HT1080 (cell line): Measurements from ENCODE around the gene TUBGCP3. TPM values are rescaled to one million over a fixed set of nuclear protein-coding genes. Genes with fewer than 3 reads are reported as not detected.
"Not testable (repeated sequence)": the region's sequence is repeated elsewhere in the genome, so short reads cannot be mapped to it uniquely, and the experiment has no call there.

Experiments used
- DNase-seq: peaks from one replicate; pipeline ENCODE4 v3.0.0-alpha.2; 2015; ENCODE audit warnings: low read depth
- total RNA-seq: library from RNA; depleted of rRNA; stranded (reverse); fragments of >200 nt; shearing (Covaris generic); gene quantifications from 2 replicates; pipeline ENCODE4 v1.2.3, GENCODE V29; 2014

TUBGCP3 gene
- total RNA-seq, 1 experiment from 2014 or later, result 29.7 TPM

- DNase-seq, result no peak
Observed at GRCh38 chr13:112576768-112577167, 11.2 kb downstream of the TUBGCP3 start.

GRCh38 chr13:112576191-112576590 lies 11.8 kb downstream of the TUBGCP3 start:
- no peak for DNase-seq

GRCh38 chr13:112575675-112576074 lies 12.3 kb downstream of the TUBGCP3 start:
- no peak for DNase-seq

GRCh38 chr13:112574834-112575613 lies 12.9 kb downstream of the TUBGCP3 start:
- no peak for DNase-seq

GRCh38 chr13:112574416-112574815 lies 13.5 kb downstream of the TUBGCP3 start:
- DNase-seq, result no peak

- no peak for DNase-seq
Observed at GRCh38 chr13:112573710-112574109, 14.2 kb downstream of the TUBGCP3 start.

- no peak for DNase-seq
Observed at GRCh38 chr13:112572366-112572765, 15.6 kb downstream of the TUBGCP3 start.

- no peak for DNase-seq
Observed at GRCh38 chr13:112569821-112570220, 18.1 kb downstream of the TUBGCP3 start.

- DNase-seq, result no peak
Observed at GRCh38 chr13:112567161-112567862, 20.6 kb downstream of the TUBGCP3 start.

- no peak for DNase-seq
Observed at GRCh38 chr13:112562786-112563383, 25.1 kb downstream of the TUBGCP3 start.

GRCh38 chr13:112562254-112562653 lies 25.7 kb downstream of the TUBGCP3 start:
- no peak for DNase-seq

- DNase-seq, result no peak
Observed at GRCh38 chr13:112561478-112561877, 26.5 kb downstream of the TUBGCP3 start.

- DNase-seq, result no peak
Observed at GRCh38 chr13:112558696-112559418, 29.1 kb downstream of the TUBGCP3 start.

GRCh38 chr13:112556600-112556999 lies 31.4 kb downstream of the TUBGCP3 start:
- DNase-seq, result no peak

GRCh38 chr13:112554214-112554850 lies 33.6 kb downstream of the TUBGCP3 start:
- DNase-seq, result no peak

GRCh38 chr13:112548975-112549374 lies 39.0 kb downstream of the TUBGCP3 start:
- not testable (repeated sequence) for DNase-seq

- DNase-seq, result peak; percentile 52
Observed at GRCh38 chr13:112545856-112546255, 42.1 kb downstream of the TUBGCP3 start.

GRCh38 chr13:112532837-112533745 lies 54.9 kb downstream of the TUBGCP3 start:
- no peak for DNase-seq

GRCh38 chr13:112531263-112531794 lies 56.6 kb downstream of the TUBGCP3 start:
- no peak for DNase-seq

GRCh38 chr13:112530861-112531260 lies 57.1 kb downstream of the TUBGCP3 start:
- DNase-seq, result no peak
